ENCODE measurements around the gene SLC4A3.

- TF ChIP-seq CTCF (IDR thresholded peaks at IDR 0.05): no peak
- no peak for TF ChIP-seq POLR2A (IDR thresholded peaks at IDR 0.05)
Observed at GRCh38 chr2:219632760-219633105, 5.3 kb downstream of the SLC4A3 start.

All from uterus (tissue), 2 donors.